HEK293 (cell line): ENCODE measurements around the gene PIAS2.
A peak's percentile ranks its signal among the peaks of the same experiment; 100 is the strongest.

Experiments
- CTCF ChIA-PET: fragments of 350-600 bp; formaldehyde crosslinking; extraction: SDS; loops from one replicate; lab custom pipeline; 2021; ENCODE audit warnings: antibody characterized with exemption; lab: Yijun Ruan, JAX
- POLR2A ChIA-PET: fragments of 300-600 bp; formaldehyde crosslinking; extraction: SDS; loops from one replicate; lab custom pipeline; 2020; ENCODE audit warnings: antibody characterized with exemption, inconsistent platforms; lab: Yijun Ruan, JAX
- H3K27ac ChIP-seq: fragments of 200-500 bp; sonication (Bioruptor generic); 2 replicates; pipeline ENCODE4 v1.5.1; 2014; ENCODE audit warnings: low read depth, low read length, control low read depth, inconsistent platforms; ENCODE audit errors: extremely low read depth
- H3K36me3 ChIP-seq, 2 experiments: fragments of 200-500 bp in 1 of 2; sonication (Bioruptor generic) in 1 of 2; 1 replicate in 1 of 2; 2 replicates in 1 of 2; pipeline ENCODE4 v1.5.1; 2014 to 2017; ENCODE audit warnings: inconsistent platforms in 2 of 2, low read length in 2 of 2; ENCODE audit not compliant: control insufficient read depth in 2 of 2, insufficient read depth in 1 of 2
- H3K4me1 ChIP-seq: fragments of 200-500 bp; sonication (Bioruptor generic); 2 replicates; pipeline ENCODE4 v1.5.1; 2014; ENCODE audit warnings: mild to moderate bottlenecking, low read length, inconsistent platforms; ENCODE audit not compliant: control insufficient read depth, insufficient read depth
- H3K4me3 ChIP-seq: 2 replicates; pipeline ENCODE4 v1.5.1; 2011; ENCODE audit warnings: low read depth, mild to moderate bottlenecking, control low read depth, low read length, moderate library complexity
- H3K9me3 ChIP-seq: fragments of 200-500 bp; sonication (Bioruptor generic); 2 replicates; pipeline ENCODE4 v1.5.1; 2014; ENCODE audit warnings: low read depth, low read length, inconsistent platforms; ENCODE audit not compliant: control insufficient read depth, insufficient read depth
- ATF2 ChIP-seq: fragments of 450-650 bp; formaldehyde crosslinking; IDR thresholded peaks from 2 replicates; pipeline ENCODE4 v1.5.1; 2016; ENCODE audit warnings: missing biosample characterization, missing genetic modification characterization, low read depth
- GFI1B ChIP-seq: fragments of 450-650 bp; formaldehyde crosslinking; IDR thresholded peaks from 2 replicates; pipeline ENCODE4 v1.5.1; 2016; ENCODE audit warnings: missing biosample characterization, missing genetic modification characterization
- HOXC10 ChIP-seq: sonication (generic); formaldehyde crosslinking; IDR thresholded peaks from 2 replicates; pipeline ENCODE4 v1.8.1; 2023; ENCODE audit warnings: mild to moderate bottlenecking, missing genetic modification reagents
- MEIS1 ChIP-seq: sonication (generic); formaldehyde crosslinking; IDR thresholded peaks from 2 replicates; pipeline ENCODE4 v1.8.1; 2022; ENCODE audit warnings: missing genetic modification reagents, mild to moderate bottlenecking, borderline replicate concordance
- RBAK ChIP-seq: fragments of 450-650 bp; formaldehyde crosslinking; IDR thresholded peaks from 2 replicates; pipeline ENCODE4 v1.5.1; 2016; ENCODE audit warnings: missing biosample characterization, missing genetic modification characterization
- REST ChIP-seq: fragments of 450-650 bp; formaldehyde crosslinking; IDR thresholded peaks from 2 replicates; pipeline ENCODE4 v1.5.1; 2016; ENCODE audit warnings: missing biosample characterization, missing genetic modification characterization
- SP2 ChIP-seq: fragments of 450-650 bp; formaldehyde crosslinking; IDR thresholded peaks from 2 replicates; pipeline ENCODE4 v1.5.1; 2016; ENCODE audit warnings: missing biosample characterization, missing genetic modification characterization
- ZBTB10 ChIP-seq: fragments of 450-650 bp; formaldehyde crosslinking; IDR thresholded peaks from 2 replicates; pipeline ENCODE4 v1.5.1; 2016; ENCODE audit warnings: missing biosample characterization, missing genetic modification characterization
- ZBTB26 ChIP-seq: fragments of 450-650 bp; formaldehyde crosslinking; optimal IDR thresholded peaks from 2 replicates; pipeline ENCODE3; 2016; ENCODE audit warnings: missing biosample characterization, mild to moderate bottlenecking, missing genetic modification characterization
- ZNF132 ChIP-seq: fragments of 450-650 bp; formaldehyde crosslinking; IDR thresholded peaks from 2 replicates; pipeline ENCODE4 v1.5.1; 2017; ENCODE audit warnings: missing biosample characterization, missing genetic modification characterization, borderline replicate concordance
- ZNF24 ChIP-seq: fragments of 450-650 bp; formaldehyde crosslinking; IDR thresholded peaks from 2 replicates; pipeline ENCODE4 v1.5.1; 2016; ENCODE audit warnings: missing biosample characterization, missing genetic modification characterization
- ZNF341 ChIP-seq: fragments of 450-650 bp; formaldehyde crosslinking; IDR thresholded peaks from 2 replicates; pipeline ENCODE4; 2016; ENCODE audit warnings: low read depth, missing biosample characterization, missing genetic modification characterization
- ZNF37A ChIP-seq: fragments of 450-650 bp; IDR thresholded peaks from 2 replicates; pipeline ENCODE4 v1.5.1; 2018; ENCODE audit warnings: missing biosample characterization, missing genetic modification characterization
- ZNF501 ChIP-seq: fragments of 450-650 bp; formaldehyde crosslinking; IDR thresholded peaks from 2 replicates; pipeline ENCODE4 v1.5.1; 2016; ENCODE audit warnings: missing biosample characterization, missing genetic modification characterization
- ZNF544 ChIP-seq: fragments of 450-650 bp; formaldehyde crosslinking; IDR thresholded peaks from 2 replicates; pipeline ENCODE4 v1.5.0; 2017; ENCODE audit warnings: missing biosample characterization, missing genetic modification characterization
- ZNF549 ChIP-seq: fragments of 450-650 bp; IDR thresholded peaks from 2 replicates; pipeline ENCODE4 v1.5.1; 2018; ENCODE audit warnings: missing biosample characterization, missing genetic modification characterization, mild to moderate bottlenecking, inconsistent platforms, moderate library complexity
- ZNF600 ChIP-seq: fragments of 450-650 bp; formaldehyde crosslinking; IDR thresholded peaks from 2 replicates; pipeline ENCODE4 v1.5.1; 2016; ENCODE audit warnings: missing biosample characterization, missing genetic modification characterization
- ZNF624 ChIP-seq: fragments of 450-650 bp; formaldehyde crosslinking; IDR thresholded peaks from 2 replicates; pipeline ENCODE4 v1.5.1; 2017; ENCODE audit warnings: missing biosample characterization, missing genetic modification characterization
- ZNF792 ChIP-seq: fragments of 450-650 bp; formaldehyde crosslinking; IDR thresholded peaks from 2 replicates; pipeline ENCODE4 v1.5.1; 2016; ENCODE audit warnings: missing biosample characterization, missing genetic modification characterization
- TF ChIP-seq, protein P1 (sequence below): fragments of 450-650 bp; formaldehyde crosslinking; IDR thresholded peaks from 2 replicates; pipeline ENCODE4 v1.5.1; 2017; ENCODE audit warnings: missing biosample characterization, missing genetic modification characterization
- TF ChIP-seq, protein P2 (sequence below): fragments of 450-650 bp; formaldehyde crosslinking; IDR thresholded peaks from 2 replicates; pipeline ENCODE4 v1.5.1; 2016; ENCODE audit warnings: missing biosample characterization, missing genetic modification characterization

PIAS2 gene

GRCh38 chr18:46754661-46755292, 162.5 kb downstream of the PIAS2 start:
- Histone ChIP-seq H3K36me3 (no peaks in the 10 kb centered on the region), H3K27ac (no peak overlapping the region), H3K9me3 (no peaks in the 10 kb centered on the region), H3K4me1 (no peaks in the 10 kb centered on the region; the same call in 1 of the 2 replicates), H3K4me3 (no peak overlapping the region)
- TF ChIP-seq REST (peak; percentile 57), ZBTB10 (tag by site-specific recombination) (no peak), HOXC10 (CRISPR knock-in tag) (no peak)
- ChIA-PET CTCF (interaction anchor here (0.9 to 1.2 kb wide), 2 partner anchors 12 to 317 kb away, joined by 4 to 5 read pairs; no protein-coding TSS in a partner anchor), POLR2A (no interaction called here)

- no peak overlapping the region for H3K27ac ChIP-seq
- H3K4me3 ChIP-seq, result no peak overlapping the region
- ChIA-PET CTCF (no interaction called here), POLR2A (no interaction called here)
- no peaks in the 10 kb centered on the region for H3K4me1 ChIP-seq
- no peaks in the 10 kb centered on the region for H3K9me3 ChIP-seq
- H3K36me3 ChIP-seq, result no peaks in the 10 kb centered on the region
- TF ChIP-seq ZNF624 (no peak), ZBTB26 (tag by site-specific recombination) (no peak), ATF2 (tag by site-specific recombination) (no peak), SP2 (tag by site-specific recombination) (no peak), ZNF792 (tag by site-specific recombination) (no peak), GFI1B (no peak), RBAK (no peak), ZNF549 (no peak), ZNF24 (no peak), ZNF544 (no peak), ZNF132 (tag by site-specific recombination) (no peak), ZNF600 (no peak), MEIS1 (CRISPR knock-in tag) (no peak), ZNF341 (tag by site-specific recombination) (no peak), ZNF37A (tag by site-specific recombination) (no peak), ZNF501 (tag by site-specific recombination) (no peak)
- TF ChIP-seq, protein P1, sequence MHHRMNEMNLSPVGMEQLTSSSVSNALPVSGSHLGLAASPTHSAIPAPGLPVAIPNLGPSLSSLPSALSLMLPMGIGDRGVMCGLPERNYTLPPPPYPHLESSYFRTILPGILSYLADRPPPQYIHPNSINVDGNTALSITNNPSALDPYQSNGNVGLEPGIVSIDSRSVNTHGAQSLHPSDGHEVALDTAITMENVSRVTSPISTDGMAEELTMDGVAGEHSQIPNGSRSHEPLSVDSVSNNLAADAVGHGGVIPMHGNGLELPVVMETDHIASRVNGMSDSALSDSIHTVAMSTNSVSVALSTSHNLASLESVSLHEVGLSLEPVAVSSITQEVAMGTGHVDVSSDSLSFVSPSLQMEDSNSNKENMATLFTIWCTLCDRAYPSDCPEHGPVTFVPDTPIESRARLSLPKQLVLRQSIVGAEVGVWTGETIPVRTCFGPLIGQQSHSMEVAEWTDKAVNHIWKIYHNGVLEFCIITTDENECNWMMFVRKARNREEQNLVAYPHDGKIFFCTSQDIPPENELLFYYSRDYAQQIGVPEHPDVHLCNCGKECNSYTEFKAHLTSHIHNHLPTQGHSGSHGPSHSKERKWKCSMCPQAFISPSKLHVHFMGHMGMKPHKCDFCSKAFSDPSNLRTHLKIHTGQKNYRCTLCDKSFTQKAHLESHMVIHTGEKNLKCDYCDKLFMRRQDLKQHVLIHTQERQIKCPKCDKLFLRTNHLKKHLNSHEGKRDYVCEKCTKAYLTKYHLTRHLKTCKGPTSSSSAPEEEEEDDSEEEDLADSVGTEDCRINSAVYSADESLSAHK, result no peak
- TF ChIP-seq, protein P2, sequence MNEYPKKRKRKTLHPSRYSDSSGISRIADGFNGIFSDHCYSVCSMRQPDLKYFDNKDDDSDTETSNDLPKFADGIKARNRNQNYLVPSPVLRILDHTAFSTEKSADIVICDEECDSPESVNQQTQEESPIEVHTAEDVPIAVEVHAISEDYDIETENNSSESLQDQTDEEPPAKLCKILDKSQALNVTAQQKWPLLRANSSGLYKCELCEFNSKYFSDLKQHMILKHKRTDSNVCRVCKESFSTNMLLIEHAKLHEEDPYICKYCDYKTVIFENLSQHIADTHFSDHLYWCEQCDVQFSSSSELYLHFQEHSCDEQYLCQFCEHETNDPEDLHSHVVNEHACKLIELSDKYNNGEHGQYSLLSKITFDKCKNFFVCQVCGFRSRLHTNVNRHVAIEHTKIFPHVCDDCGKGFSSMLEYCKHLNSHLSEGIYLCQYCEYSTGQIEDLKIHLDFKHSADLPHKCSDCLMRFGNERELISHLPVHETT (tag by site-specific recombination), result no peak
These were observed 163.1 kb downstream of the PIAS2 start for GRCh38 chr18:46754188-46754587.
